VCaP (cell line): ENCODE results near the gene HKDC1.

Experiments
- H3K27ac ChIP-seq: fragments of 450-650 bp; 2 replicates; pipeline ENCODE4 v1.5.1; 2017
- TF ChIP-seq, protein P1 (sequence below): fragments of 450-650 bp; conservative IDR thresholded peaks from 2 replicates; pipeline ENCODE4 v1.5.1; 2017; ENCODE audit warnings: mild to moderate bottlenecking, moderate library complexity

The HKDC1 gene

DNA sequence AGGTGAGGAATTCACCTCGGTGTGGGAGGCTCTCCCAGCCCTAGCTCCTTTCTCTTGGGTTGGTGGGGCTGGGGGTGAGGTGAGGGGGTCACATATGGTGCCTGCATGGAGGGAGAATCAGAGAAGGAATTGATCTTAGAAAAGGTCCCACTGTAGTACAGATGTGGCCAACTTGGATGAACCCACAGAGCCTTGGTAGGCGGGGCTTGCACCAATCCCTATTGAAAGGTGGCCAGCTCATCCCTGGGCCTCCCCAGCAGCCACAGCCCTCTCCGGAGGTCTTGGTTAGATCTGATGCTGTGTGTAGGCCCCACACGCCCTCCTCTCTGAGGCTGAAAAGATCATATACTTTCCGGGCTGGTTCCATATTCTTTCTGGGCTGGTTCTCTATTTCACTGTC lies 19.0 kb downstream of the HKDC1 start:
- no peak overlapping the region for H3K27ac ChIP-seq
- TF ChIP-seq, protein P1, sequence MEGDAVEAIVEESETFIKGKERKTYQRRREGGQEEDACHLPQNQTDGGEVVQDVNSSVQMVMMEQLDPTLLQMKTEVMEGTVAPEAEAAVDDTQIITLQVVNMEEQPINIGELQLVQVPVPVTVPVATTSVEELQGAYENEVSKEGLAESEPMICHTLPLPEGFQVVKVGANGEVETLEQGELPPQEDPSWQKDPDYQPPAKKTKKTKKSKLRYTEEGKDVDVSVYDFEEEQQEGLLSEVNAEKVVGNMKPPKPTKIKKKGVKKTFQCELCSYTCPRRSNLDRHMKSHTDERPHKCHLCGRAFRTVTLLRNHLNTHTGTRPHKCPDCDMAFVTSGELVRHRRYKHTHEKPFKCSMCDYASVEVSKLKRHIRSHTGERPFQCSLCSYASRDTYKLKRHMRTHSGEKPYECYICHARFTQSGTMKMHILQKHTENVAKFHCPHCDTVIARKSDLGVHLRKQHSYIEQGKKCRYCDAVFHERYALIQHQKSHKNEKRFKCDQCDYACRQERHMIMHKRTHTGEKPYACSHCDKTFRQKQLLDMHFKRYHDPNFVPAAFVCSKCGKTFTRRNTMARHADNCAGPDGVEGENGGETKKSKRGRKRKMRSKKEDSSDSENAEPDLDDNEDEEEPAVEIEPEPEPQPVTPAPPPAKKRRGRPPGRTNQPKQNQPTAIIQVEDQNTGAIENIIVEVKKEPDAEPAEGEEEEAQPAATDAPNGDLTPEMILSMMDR: no peak

DNA sequence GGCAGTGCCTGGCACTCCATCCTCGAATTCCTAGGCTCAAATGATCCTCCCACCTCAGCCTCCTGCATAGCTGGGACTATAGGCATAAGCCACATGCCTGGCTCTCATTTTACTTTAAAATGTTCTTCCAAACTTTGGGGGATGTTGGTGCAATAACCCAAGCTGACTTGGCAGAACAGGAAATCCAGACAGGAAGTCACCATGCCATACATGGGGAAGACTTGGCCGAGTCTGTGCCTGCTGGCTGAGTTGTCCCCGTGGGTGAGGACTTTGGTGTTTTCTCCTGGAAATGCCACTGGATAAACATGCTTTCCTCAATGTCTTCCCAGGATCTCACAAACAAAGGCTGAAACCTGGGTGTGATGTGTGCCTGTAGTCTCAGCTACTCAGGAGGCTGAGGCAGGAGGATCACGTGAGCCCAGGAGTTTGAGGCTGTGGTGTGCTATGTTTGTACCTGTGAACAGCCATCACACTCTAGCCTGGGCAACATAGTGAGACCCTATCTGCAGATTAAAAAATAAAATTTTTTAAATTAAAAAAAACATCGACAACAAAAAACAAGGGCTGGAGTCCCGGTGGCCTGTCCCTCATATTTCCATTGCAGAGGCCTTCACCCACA lies 19.8 kb downstream of the HKDC1 start:
- H3K27ac ChIP-seq: no peak overlapping the region
- TF ChIP-seq, protein P1: no peak

DNA sequence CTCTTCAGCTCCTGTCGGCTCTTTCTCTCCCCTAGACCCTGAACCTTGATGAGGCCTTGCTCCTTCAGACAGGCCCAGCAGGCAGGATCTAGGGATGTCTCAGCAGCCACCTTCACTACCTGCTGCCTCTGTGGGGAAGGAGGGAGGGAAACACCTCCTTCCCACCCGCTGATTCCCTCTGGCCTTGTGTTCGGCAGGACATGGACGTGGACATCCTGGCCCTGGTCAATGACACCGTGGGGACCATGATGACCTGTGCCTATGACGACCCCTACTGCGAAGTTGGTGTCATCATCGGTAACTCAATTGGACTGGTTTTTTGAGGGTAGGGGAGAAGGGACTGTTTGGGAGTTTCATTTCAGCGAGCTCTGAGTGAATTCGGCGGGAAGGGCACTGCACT lies 20.3 kb downstream of the HKDC1 start:
- H3K27ac ChIP-seq: no peak overlapping the region
- TF ChIP-seq, protein P1: no peak

DNA sequence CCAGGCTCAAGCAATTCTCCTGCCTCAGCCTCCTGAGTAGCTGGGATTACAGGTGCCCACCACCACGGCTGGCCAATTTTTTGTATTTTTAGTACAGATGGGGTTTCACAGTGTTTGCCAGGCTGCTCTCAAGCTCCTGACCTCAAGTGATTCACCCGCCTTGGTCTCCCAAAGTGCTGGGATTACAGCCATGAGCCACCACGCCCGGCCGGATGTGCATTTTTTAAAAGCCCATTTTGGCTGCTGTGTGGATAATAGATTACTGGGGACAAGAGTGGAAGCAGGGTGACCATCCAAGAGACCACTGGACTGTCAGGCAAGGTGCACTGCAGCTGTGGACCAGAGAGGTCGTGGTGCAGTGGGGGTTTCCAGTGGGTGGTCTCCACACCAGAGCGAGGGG lies 21.4 kb downstream of the HKDC1 start:
- no peak overlapping the region for H3K27ac ChIP-seq
- TF ChIP-seq, protein P1: no peak

DNA sequence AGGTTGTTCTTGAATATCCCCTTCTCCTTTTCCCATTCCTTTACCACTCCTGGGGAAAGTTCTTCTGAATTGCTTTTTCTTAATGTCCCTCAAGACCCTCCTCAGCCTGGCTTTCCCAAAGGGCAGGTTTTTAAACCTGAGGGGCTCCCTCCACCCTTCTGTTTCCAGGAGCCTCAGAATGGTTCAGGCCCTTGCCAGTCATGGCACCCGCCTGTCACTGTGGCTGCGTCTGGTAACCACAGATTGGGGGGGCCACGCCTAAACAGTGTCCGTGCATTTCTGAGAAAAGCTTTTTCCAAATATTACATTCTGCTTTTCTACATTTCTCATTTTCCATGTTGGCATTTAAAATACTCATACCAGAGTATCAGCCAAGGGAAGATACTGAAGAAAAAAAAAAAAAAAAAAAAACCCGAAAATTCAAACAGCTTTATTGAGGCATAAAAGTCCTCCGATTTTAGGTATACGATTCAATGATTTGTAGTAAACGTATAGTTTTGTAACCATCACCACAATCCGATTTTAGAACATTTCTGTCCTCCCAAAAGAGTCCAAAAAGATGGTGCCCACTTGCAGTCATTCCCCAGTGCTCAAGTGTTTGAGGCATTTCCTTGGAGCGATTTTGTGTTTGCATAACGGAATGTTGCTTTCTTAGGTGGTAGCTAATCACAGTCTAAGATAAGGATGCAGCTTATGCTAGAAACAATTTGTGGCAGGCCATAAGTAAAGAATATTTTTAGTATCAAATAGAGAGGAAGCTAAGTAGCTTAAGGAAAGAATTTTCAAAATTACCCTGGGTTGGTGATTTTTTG lies 22.1 kb downstream of the HKDC1 start:
- H3K27ac ChIP-seq: no peak overlapping the region

DNA sequence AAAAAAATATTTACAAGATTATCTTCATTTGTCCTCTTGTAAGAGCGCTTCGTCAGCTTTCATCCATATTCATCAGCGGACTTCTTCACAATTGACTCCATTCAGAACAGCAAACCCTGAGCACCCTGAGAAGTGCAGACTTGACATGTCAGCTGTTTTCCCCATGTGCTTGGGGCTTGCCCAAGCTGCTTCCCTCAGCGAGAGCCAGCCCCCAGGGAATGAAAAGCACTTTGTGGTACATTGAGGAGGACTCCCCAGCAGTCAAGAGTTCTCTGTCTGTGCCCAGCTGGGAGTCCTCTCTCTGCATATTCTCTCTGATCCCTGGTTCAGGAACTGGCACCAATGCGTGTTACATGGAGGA lies 22.7 kb downstream of the HKDC1 start:
- no peak overlapping the region for H3K27ac ChIP-seq

More for the DNA sequence above, 22.1 kb downstream of the HKDC1 start:
- TF ChIP-seq, protein P1: no peak

DNA sequence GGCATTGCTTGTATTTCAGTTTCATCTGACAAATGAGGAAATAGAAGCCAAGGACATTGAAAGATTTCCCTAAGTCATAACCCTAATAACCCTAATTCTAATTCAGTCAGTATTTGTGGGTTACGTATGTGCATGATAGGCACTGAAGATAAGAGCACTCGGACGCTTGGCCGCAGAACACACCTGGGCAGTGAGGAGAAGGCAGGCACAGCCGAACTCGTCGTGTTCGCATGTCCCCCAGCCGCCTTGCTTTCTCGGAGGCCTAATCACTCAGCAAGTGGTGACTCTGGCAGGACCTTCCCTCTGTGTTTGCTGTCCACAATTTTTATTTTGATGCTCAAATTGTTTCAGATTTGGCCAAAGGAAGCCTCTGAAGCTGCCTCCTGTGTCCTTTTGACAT lies 23.7 kb downstream of the HKDC1 start:
- TF ChIP-seq, protein P1: no peak
- no peak overlapping the region for H3K27ac ChIP-seq

More for the DNA sequence above, 22.7 kb downstream of the HKDC1 start:
- TF ChIP-seq, protein P1: no peak
